Measurements from ENCODE around the gene CPAMD8. TPM values are rescaled to one million over a fixed set of nuclear protein-coding genes. Genes with fewer than 3 reads are reported as not detected.

Gene CPAMD8
- total RNA-seq, 2 donors from 2014 or later: 0.28 to 0.43 TPM

- peaks cover 5% of the 10 kb centered on the region for H3K4me1 Mint-ChIP-seq (ENCODE audit: low read depth)
- no peaks in the 10 kb centered on the region for H3K27me3 Mint-ChIP-seq (ENCODE audit: low read depth)
- H3K4me3 Mint-ChIP-seq: no peak overlapping the region
- H3K9me3 Mint-ChIP-seq: peaks cover 0 to 8% of the 10 kb centered on the region in 2 donors
- no peak for DNase-seq
- peaks cover 7 to 17% of the 10 kb centered on the region in 2 donors for H3K36me3 Mint-ChIP-seq (ENCODE audit: insufficient read depth in 2 of 2)
- peak overlapping the region; percentile 78 for H3K27ac Mint-ChIP-seq
- ATAC-seq (replicated peaks in 1 of 2): no peak
These were observed 152.2 kb downstream of the CPAMD8 start for GRCh38 chr19:16874250-16874977.

GRCh38 chr19:16873594-16873993 lies 153.0 kb downstream of the CPAMD8 start:
- peaks cover 7 to 17% of the 10 kb centered on the region in 2 donors for H3K36me3 Mint-ChIP-seq (ENCODE audit: insufficient read depth in 2 of 2)
- H3K27me3 Mint-ChIP-seq (ENCODE audit: low read depth): no peaks in the 10 kb centered on the region
- ATAC-seq (replicated peaks in 1 of 2) (no peak), DNase-seq (no peak)
- peaks cover 0 to 8% of the 10 kb centered on the region in 2 donors for H3K9me3 Mint-ChIP-seq
- no peak overlapping the region for H3K27ac Mint-ChIP-seq
- peaks cover 5% of the 10 kb centered on the region for H3K4me1 Mint-ChIP-seq (ENCODE audit: low read depth)
- no peak overlapping the region for H3K4me3 Mint-ChIP-seq

GRCh38 chr19:16872728-16873127 lies 153.9 kb downstream of the CPAMD8 start:
- ATAC-seq (replicated peaks in 1 of 2) (no peak), DNase-seq (no peak)
- Mint-ChIP-seq H3K4me3 (no peak overlapping the region), H3K27me3 (ENCODE audit: low read depth) (no peaks in the 10 kb centered on the region), H3K9me3 (peaks cover 0 to 8% of the 10 kb centered on the region in 2 donors), H3K4me1 (ENCODE audit: low read depth) (peaks cover 5% of the 10 kb centered on the region), H3K27ac (no peak overlapping the region), H3K36me3 (ENCODE audit: insufficient read depth in 2 of 2) (peaks cover 7 to 18% of the 10 kb centered on the region in 2 donors)

GRCh38 chr19:16871871-16872270 lies 154.7 kb downstream of the CPAMD8 start:
- H3K4me1 Mint-ChIP-seq (ENCODE audit: low read depth): peaks cover 5% of the 10 kb centered on the region
- ATAC-seq (replicated peaks in 1 of 2) (no peak), DNase-seq (no peak)
- no peaks in the 10 kb centered on the region for H3K27me3 Mint-ChIP-seq (ENCODE audit: low read depth)
- no peak overlapping the region for H3K27ac Mint-ChIP-seq
- H3K4me3 Mint-ChIP-seq: no peak overlapping the region
- peaks cover 7 to 16% of the 10 kb centered on the region in 2 donors for H3K36me3 Mint-ChIP-seq (ENCODE audit: insufficient read depth in 2 of 2)
- peaks cover 0 to 8% of the 10 kb centered on the region in 2 donors for H3K9me3 Mint-ChIP-seq

- no peak overlapping the region for H3K4me3 Mint-ChIP-seq
- ATAC-seq (replicated peaks in 1 of 2) (no peak), DNase-seq (no peak)
- no peaks in the 10 kb centered on the region for H3K4me1 Mint-ChIP-seq (ENCODE audit: low read depth)
- H3K9me3 Mint-ChIP-seq: peaks cover 0 to 3% of the 10 kb centered on the region in 2 donors
- peaks cover 4 to 11% of the 10 kb centered on the region in 2 donors for H3K36me3 Mint-ChIP-seq (ENCODE audit: insufficient read depth in 2 of 2)
- no peak overlapping the region for H3K27ac Mint-ChIP-seq
- H3K27me3 Mint-ChIP-seq (ENCODE audit: low read depth): no peaks in the 10 kb centered on the region
These were observed 157.2 kb downstream of the CPAMD8 start for GRCh38 chr19:16869331-16869972.

DNA sequence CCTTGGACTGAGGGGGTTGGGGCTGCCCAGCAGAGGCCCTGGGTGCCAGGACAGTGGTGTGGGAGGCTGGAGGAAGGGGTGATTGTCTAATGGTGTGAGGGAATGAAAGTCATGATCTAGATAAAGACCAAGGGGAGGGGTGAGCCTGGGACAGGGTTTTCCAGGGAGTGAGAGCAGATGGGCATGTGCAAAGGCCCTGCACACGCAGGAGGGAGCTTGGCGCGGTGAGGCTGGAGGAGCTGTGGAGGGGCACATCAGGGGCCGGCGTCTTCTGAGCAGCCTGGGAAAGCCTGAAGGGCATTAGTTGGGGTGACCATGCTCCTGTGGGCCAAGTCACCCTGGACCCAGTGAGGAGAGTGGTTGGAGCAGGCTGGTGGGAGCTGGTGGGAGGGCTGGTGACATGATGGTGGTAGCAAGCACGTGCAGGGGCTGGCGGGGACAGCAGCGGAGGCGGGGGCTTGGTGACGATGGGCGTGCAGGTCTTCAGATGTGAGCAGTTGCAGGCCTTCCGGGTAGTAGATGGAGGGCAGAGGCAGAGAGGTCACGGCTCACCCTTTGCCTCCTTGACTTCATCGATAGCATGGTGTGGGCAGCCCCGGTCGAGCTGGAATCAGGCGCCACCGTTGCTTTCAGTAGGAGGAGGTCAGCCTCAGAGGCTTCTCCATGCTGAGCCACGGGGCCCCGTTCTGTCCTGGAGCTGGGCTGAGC lies 158.0 kb downstream of the CPAMD8 start:
- DNase-seq (no peak), ATAC-seq (replicated peaks in 1 of 2) (no peak)
- no peak overlapping the region for H3K27ac Mint-ChIP-seq

GRCh38 chr19:16867211-16867610 lies 159.4 kb downstream of the CPAMD8 start:
- no peak overlapping the region for H3K27ac Mint-ChIP-seq
- no peak for ATAC-seq (replicated peaks in 1 of 2)

More for the DNA sequence above, 158.0 kb downstream of the CPAMD8 start:
- Mint-ChIP-seq H3K36me3 (ENCODE audit: insufficient read depth in 2 of 2) (peaks cover 0 to 7% of the 10 kb centered on the region in 2 donors), H3K4me3 (no peak overlapping the region), H3K4me1 (ENCODE audit: low read depth) (no peaks in the 10 kb centered on the region), H3K27me3 (ENCODE audit: low read depth) (no peaks in the 10 kb centered on the region), H3K9me3 (no peaks in the 10 kb centered on the region)

GRCh38 chr19:16862826-16863415 lies 163.7 kb downstream of the CPAMD8 start:
- DNase-seq (no peak), ATAC-seq (replicated peaks in 1 of 2) (no peak)
- no peak overlapping the region for H3K27ac Mint-ChIP-seq
- H3K36me3 Mint-ChIP-seq (ENCODE audit: insufficient read depth in 2 of 2): peaks cover 0 to 2% of the 10 kb centered on the region in 2 donors
- no peaks in the 10 kb centered on the region for H3K9me3 Mint-ChIP-seq
- H3K4me1 Mint-ChIP-seq (ENCODE audit: low read depth): no peaks in the 10 kb centered on the region
- no peaks in the 10 kb centered on the region for H3K27me3 Mint-ChIP-seq (ENCODE audit: low read depth)
- H3K4me3 Mint-ChIP-seq: no peak overlapping the region

More at GRCh38 chr19:16867211-16867610, 159.4 kb downstream of the CPAMD8 start:
- Mint-ChIP-seq H3K36me3 (ENCODE audit: insufficient read depth in 2 of 2) (peaks cover 0 to 7% of the 10 kb centered on the region in 2 donors), H3K9me3 (no peaks in the 10 kb centered on the region), H3K27me3 (ENCODE audit: low read depth) (no peaks in the 10 kb centered on the region), H3K4me1 (ENCODE audit: low read depth) (no peaks in the 10 kb centered on the region), H3K4me3 (no peak overlapping the region)
- DNase-seq: no peak

- H3K27ac Mint-ChIP-seq: no peak overlapping the region
- H3K4me3 Mint-ChIP-seq: no peak overlapping the region
- no peaks in the 10 kb centered on the region for H3K27me3 Mint-ChIP-seq (ENCODE audit: low read depth)
- no peaks in the 10 kb centered on the region for H3K4me1 Mint-ChIP-seq (ENCODE audit: low read depth)
- H3K36me3 Mint-ChIP-seq (ENCODE audit: insufficient read depth in 2 of 2): peaks cover 0 to 2% of the 10 kb centered on the region in 2 donors
- no peak for DNase-seq
- no peak for ATAC-seq (replicated peaks in 1 of 2)
- no peaks in the 10 kb centered on the region for H3K9me3 Mint-ChIP-seq
These were observed 164.8 kb downstream of the CPAMD8 start for GRCh38 chr19:16861834-16862233.

DNA sequence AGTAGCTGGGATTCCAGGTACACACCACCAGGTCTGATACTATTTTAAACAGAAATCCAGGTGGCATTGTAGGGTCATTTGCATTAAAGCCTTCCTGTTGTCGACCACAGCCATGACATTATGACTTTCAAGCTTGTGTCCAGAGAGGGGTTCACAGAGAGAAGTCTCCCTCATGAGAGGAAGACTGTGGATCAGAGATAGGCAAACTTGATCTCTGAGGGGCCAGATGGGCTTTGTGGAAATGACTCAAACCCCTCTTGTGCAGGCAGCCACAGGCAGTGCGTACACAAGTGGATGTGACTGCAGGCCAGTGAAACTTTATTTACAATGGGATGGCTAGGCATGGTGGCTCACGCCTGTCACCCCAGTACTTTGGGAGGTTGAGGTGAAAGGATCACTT lies 165.6 kb downstream of the CPAMD8 start:
- no peak overlapping the region for H3K4me3 Mint-ChIP-seq
- H3K36me3 Mint-ChIP-seq (ENCODE audit: insufficient read depth in 2 of 2): peaks cover 0 to 2% of the 10 kb centered on the region in 2 donors

GRCh38 chr19:16860118-16860517 lies 166.5 kb downstream of the CPAMD8 start:
- DNase-seq (no peak), ATAC-seq (replicated peaks in 1 of 2) (no peak)
- no peaks in the 10 kb centered on the region for H3K9me3 Mint-ChIP-seq
- no peak overlapping the region for H3K27ac Mint-ChIP-seq
- H3K27me3 Mint-ChIP-seq (ENCODE audit: low read depth): no peaks in the 10 kb centered on the region
- no peaks in the 10 kb centered on the region for H3K4me1 Mint-ChIP-seq (ENCODE audit: low read depth)
- H3K4me3 Mint-ChIP-seq: no peak overlapping the region
- H3K36me3 Mint-ChIP-seq (ENCODE audit: insufficient read depth in 2 of 2): peaks cover 0 to 2% of the 10 kb centered on the region in 2 donors

More for the DNA sequence above, 165.6 kb downstream of the CPAMD8 start:
- H3K4me1 Mint-ChIP-seq (ENCODE audit: low read depth): no peaks in the 10 kb centered on the region
- H3K9me3 Mint-ChIP-seq: no peaks in the 10 kb centered on the region
- no peaks in the 10 kb centered on the region for H3K27me3 Mint-ChIP-seq (ENCODE audit: low read depth)
- ATAC-seq (replicated peaks in 1 of 2) (no peak), DNase-seq (no peak)
- H3K27ac Mint-ChIP-seq: no peak overlapping the region

GRCh38 chr19:16859626-16860025 lies 167.0 kb downstream of the CPAMD8 start:
- H3K9me3 Mint-ChIP-seq: no peaks in the 10 kb centered on the region
- ATAC-seq (replicated peaks in 1 of 2): no peak
- peaks cover 0 to 2% of the 10 kb centered on the region in 2 donors for H3K36me3 Mint-ChIP-seq (ENCODE audit: insufficient read depth in 2 of 2)

DNA sequence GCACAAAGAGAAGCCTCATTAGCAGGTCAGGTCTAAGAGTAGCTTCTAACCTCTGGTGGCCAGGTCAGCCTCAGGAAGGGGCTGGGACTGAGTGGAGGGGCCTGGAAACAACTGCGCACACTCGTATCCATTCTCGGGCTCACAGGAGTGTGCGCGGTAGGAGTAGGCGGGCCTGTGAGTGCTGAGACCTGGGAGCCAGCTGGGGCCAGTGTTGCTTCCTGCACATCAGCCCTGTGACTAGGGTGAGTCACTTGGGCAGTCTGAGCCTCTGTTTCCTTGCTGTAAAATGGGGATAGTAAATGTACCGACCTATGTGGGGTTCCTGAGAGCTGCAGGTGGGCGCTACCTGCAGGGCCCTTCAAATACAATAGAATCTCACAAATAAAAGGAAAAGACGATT lies 170.5 kb downstream of the CPAMD8 start:
- no peak overlapping the region for H3K4me3 Mint-ChIP-seq
- H3K9me3 Mint-ChIP-seq: no peaks in the 10 kb centered on the region
- no peaks in the 10 kb centered on the region for H3K27me3 Mint-ChIP-seq (ENCODE audit: low read depth)
- no peak for DNase-seq
- ATAC-seq (replicated peaks in 1 of 2): no peak
- no peaks in the 10 kb centered on the region for H3K4me1 Mint-ChIP-seq (ENCODE audit: low read depth)
- H3K36me3 Mint-ChIP-seq (ENCODE audit: insufficient read depth in 2 of 2): peaks cover 0 to 2% of the 10 kb centered on the region in 2 donors
- peak overlapping the region; percentile 22 for H3K27ac Mint-ChIP-seq

More at GRCh38 chr19:16859626-16860025, 167.0 kb downstream of the CPAMD8 start:
- Mint-ChIP-seq H3K27me3 (ENCODE audit: low read depth) (no peaks in the 10 kb centered on the region), H3K4me3 (no peak overlapping the region), H3K27ac (no peak overlapping the region), H3K4me1 (ENCODE audit: low read depth) (no peaks in the 10 kb centered on the region)
- no peak for DNase-seq
